ENCODE results near the gene PTPRK.
"Not testable (repeated sequence)": the region's sequence is repeated elsewhere in the genome, so short reads cannot be mapped to it uniquely, and the experiment has no call there.

PTPRK gene

DNA sequence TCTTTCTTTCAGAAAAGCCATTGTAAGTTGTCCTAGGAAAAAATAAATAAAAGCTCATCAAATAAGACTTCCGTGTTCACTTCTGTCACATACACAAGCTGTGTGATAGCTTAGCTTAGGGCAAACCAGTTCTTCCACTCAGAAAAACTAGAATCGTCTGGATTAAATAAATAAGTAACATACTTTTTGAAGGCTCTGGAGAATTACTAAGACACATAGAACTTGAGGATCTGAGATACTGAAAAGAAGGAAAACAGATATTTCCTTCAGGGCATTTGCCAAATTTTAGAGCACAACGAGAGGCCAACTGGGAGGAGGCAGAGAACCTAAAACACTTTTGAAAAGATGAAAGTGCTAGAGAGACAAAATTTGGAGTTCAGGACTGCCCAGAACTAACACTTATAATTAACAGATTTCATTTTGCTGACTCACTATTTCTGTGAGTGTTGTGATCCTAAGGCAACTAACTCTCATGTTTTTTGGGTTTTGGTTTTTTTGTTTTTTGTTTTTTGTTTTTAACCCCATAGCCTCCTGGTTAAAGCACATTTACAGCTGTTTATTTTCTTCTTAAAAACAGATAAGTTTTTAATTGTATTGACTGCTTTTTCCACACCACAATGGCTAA lies 580.8 kb downstream of the PTPRK start:
- DNase-seq = peak; percentile 44

DNA sequence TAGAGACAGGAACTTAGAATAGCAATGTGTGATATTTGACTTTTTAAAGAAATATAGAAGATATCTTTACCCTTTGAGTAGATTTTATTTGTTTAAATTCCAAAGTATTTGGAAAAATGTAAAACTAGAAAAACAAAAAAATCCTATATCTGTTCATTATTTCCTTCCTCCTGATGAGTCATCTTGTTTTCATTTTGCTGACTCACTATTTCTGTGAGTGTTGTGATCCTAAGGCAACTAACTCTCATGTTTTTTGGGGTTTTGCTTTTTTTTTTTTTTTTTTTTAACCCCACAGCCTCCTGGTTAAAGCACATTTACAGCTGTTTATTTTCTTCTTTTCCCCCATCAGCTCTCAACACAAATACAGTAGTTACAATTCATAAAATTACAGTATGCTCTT lies 581.7 kb downstream of the PTPRK start:
- DNase-seq = peak; percentile 74

DNA sequence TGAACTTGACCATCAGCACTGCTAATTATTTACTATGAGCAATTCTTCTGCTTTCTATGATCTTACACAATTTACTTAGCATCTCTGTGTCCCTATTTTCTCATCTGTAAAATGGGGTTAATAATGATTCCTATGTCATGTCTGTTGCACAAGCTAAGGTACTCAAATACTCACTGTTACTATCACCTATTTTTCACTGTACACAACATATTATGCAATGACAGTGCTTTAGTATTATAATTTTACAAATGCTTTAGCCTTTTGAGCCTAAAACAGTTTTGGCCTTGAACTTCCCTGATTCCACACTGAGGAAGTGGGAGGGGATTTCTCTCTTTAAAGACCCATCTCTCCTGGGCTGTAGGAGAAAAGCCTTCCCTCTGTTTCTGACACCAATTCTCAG lies 582.7 kb downstream of the PTPRK start:
- no peak for DNase-seq

DNA sequence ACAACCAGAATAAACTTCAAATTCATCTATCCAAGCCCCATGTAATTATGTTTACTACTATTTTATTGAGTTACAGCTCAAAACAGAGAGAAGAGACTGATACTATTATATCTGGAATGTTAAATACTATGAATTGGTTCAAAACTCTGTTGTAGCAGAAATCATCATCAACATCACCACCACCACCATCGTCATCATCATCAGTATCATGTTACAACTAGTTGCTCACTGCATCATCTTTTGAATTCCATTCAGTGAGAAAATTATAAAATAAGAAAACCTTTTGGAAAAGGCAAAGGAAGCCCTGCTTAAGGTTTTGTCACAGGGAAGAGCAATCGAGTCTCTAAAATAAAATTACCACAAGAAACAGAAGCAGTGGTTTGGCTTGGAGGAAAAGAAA lies 583.3 kb downstream of the PTPRK start:
- no peak for DNase-seq

DNA sequence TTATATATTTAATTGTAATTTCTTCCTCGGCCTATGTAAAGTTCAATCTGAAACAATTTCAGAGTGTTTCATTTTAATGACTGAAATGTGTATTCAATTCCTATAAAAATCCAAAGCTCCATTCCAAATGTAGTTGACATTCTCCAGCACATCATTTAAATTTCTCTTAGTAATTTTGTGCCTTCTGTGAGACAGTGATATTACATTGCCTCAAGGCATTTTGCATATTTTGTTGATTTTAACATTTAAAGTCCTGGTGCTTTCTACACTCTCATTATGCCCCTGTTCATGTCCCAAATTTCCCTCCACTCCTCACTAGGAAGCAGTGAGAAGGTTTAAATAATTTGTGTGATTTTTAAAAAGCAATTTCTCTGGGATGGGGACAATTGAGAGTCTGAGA lies 585.4 kb downstream of the PTPRK start:
- DNase-seq = no peak

DNA sequence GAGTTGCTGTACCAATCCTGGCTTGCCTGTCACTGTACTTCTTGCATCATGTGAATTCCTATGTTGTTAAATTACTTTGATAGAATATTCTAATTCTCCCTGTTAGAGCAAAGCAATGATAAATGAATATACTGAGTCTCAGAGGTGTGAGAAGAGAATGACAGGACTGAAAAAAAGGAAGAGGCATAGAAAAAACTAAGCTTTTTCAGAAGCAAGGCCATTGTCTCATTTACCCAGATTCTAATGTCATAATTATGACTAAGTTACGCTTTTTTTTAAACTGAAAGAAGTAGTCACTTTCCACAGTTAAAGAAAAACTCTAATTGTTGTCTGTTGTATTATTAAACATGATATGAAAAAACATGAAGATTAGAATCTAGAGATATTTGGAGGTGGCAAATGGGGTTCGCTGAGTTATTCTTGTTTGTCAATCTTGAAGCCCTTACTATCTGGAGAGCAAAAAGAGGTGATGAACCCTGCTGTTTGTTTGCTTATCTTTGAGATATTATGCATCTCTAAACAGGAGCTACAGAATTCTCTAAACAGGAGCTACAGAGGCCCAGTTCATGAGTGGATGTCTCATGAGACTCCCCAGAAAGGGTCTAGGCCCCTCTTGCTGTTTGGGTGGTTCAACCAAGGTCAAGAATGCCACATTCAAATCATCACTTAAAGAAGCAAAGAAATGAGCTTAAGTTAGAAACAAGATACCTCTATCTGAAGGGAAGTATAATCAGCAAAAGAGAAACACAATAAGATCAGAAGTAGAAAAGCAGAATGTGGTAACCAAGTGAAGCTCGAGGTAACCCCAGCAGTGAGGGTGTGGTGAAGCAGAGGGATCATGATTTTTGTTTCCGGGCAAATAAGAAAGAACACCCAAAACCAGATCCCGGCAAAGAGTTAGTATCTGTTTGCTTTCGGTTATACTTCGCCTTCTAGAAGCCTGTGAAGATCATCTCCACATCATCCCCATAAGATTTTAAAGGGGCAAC lies 586.3 kb downstream of the PTPRK start:
- peak; percentile 84 for DNase-seq

DNA sequence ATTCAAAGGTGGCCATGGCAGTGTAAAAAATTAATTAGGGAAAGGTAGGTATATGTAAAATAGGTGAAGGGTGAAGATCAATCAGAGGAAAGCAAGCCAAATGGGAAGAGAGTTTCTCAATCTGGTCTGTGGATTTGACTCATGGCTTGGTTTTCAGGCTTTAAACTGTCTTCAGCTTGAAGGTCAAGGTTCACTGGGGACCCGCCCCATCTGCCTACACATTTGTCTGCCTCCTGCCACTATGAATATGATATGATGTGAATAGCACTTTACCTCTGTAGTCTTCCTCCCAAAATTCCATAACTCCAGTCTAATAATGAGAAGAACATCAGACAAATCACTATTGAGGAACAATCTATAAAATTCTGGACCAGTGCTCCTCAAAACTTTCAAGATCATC lies 587.3 kb downstream of the PTPRK start:
- DNase-seq = no peak

DNA sequence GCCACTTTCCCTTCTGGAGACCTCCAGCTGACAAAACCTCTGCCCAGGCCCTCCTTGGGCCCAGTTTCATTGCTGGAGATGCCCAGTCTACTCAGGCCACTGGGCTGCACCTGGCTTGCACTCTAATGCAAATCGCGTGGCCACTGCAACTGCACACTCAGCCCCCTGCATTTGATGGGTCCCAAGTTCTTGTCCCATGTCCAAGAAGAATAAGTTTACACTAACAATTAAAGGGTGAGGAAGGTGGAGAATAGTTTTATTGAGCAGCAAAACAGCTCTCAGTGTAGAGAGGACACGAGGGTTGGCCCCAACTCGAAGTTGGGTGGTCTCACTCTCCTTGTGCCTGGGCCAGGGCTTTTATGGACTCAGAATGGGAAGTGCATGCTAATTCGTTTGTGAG lies 587.7 kb downstream of the PTPRK start:
- DNase-seq = no peak

DNA sequence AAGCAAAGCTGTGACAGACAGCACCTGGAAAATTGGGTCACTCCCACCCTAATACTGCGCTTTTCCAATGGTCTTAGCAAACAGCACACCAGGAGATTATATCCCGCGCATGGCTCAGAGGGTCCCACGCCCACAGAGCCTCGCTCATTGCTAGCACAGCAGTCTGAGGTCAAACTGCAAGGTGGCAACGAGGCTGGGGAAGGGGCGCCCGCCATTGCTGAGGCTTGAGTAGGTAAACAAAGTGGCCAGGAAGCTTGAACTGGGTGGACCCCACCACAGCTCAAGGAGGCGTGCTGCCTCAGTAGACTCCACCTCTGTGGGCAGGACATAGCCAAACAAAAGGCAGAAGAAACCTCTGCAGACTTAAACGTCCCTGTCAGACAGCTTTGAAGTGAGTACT lies 594.0 kb downstream of the PTPRK start:
- DNase-seq = not testable (repeated sequence)

DNA sequence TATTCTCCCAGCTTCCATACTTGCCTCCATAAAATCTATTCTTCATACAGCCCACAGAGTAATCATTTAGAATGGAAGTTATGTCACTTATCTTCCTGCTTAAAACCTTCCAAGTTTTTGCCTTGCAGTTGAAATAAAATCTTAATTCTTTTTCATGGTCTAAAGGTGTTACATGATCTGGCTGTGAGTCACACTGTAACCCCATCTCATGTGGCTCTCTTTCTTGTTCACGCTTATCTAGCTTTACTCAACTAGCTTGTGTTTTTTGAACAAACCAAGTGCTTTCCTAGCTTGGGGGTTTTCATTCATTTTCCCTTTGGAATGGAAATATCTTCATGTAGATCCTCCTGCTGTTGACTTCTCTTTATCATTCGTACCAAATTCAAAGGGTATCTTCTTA lies 596.0 kb downstream of the PTPRK start:
- no peak for DNase-seq

DNA sequence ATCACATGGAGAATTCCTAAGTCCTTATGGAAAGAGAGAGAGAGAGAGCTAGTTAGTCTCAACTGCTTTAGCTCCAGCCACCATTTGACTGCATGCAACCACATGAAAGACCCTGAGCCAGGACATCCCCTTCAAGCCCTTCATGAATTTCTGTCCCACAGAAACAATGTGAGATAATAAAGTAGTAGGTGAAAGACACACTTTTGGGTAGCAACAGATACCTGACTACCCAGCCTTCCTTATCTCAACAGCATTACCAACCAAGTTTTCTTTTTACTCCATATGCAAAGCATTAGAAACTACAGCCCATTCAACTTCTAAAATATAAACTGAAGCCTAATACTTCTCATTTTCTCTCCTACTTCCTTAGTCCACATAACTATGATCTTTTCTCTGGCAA lies 596.4 kb downstream of the PTPRK start:
- no peak for DNase-seq

DNA sequence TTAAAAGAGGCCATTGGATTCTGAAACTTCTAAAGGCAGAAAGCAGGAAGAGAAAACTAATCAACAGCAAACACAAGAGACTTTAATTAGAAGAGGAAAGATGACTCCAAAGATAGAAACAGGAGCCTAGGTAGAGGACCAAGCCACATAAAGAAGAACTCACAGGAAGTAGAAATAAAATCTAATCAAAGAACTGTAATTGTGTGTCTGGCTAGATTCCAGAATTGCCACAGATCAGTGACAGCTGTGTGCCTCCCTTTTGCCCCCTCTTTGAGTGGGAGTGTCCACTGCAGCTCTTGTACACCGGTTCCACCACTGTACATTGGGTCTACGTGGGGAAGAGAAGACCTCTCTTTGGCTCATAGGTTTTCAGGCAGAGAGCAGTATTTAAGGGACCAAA lies 597.3 kb downstream of the PTPRK start:
- no peak for DNase-seq

DNA sequence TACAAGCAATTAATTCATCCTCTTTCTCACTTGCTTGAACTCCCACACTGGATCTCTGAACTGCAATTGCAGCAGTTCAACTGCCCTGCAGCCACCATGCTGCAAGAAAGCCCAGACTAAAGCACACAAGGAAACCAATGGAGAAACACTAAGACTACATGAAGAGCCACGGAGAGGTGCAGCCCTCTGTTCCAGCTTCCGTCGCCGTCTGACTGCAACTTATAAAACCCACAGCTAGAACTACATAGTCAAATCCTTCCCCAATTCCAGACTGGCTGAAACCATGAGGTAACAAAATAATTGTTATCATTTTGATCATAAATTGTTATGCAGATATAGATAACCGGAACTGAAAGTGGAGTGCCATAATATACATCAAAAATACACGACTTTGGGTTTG lies 598.4 kb downstream of the PTPRK start:
- DNase-seq = no peak

DNA sequence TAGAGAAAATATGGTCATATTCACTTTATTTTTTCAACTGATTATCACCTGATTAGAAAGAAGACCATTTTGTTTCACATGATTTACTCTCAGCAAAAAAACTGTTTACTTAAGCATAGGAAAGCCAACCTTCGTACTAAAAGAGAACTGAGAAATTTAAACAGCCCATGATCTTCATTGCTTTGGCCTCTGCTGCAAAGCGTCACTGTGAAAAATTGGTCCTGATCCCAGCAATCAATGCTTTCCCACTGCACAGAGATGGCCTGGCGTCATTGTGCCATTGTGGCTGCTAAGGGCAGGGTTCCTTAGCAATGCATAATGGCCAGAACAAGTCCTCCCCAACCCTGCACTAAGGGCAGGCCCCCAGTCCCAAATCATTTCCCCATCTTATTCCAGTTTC lies 599.6 kb downstream of the PTPRK start:
- DNase-seq = no peak

All from CD4-positive, alpha-beta T cell treated with Interleukin-4 for 4 hours (primary cell).